Gastrocnemius medialis (tissue), 4 donors: ENCODE data around the gene IFFO2.

Experiments used
- CTCF ChIP-seq, 5 experiments: fragments of 450-650 bp in 3 of 5; fragments of 200-600 bp in 2 of 5; sonication (generic) in 2 of 5; IDR thresholded peaks in 4 of 5; conservative IDR thresholded peaks in 1 of 5; 1 replicate in 4 of 5; 2 replicates in 1 of 5; pipeline ENCODE4 v1.5.1; 2016 to 2019; ENCODE audit warnings: antibody characterized with exemption in 5 of 5, mild to moderate bottlenecking in 3 of 5, moderate library complexity in 3 of 5
- POLR2A ChIP-seq, 2 donors: fragments of 450-650 bp; IDR thresholded peaks; one replicate each; pipeline ENCODE4 v1.6.1; 2017; ENCODE audit warnings: antibody characterized with exemption in 2 of 2, mild to moderate bottlenecking in 2 of 2, moderate library complexity in 2 of 2

- TF ChIP-seq CTCF (IDR thresholded peaks at IDR 0.05 in 4 of 5, conservative IDR thresholded peaks at IDR 0.05 in 1 of 5) (no peak), POLR2A (IDR thresholded peaks at IDR 0.05) (no peak)
Measured at GRCh38 chr1:18870957-18871356, 85.5 kb downstream of the IFFO2 start.
